Fibroblast of lung (primary cell): ENCODE data around the gene ABLIM3.

Experiments
- EZH2 ChIP-seq: IDR thresholded peaks from 2 replicates; pipeline ENCODE4 v1.5.1; 2012; ENCODE audit warnings: low read length, control low read depth, mild to moderate bottlenecking; ENCODE audit errors: missing control alignments
- TF ChIP-seq, protein P1 (sequence below), 2 donors: IDR thresholded peaks in 1 of 2; conservative IDR thresholded peaks in 1 of 2; 1 replicate in 1 of 2; 2 replicates in 1 of 2; pipeline ENCODE4 v1.5.1; 2011 to 2012; ENCODE audit warnings: low read length in 2 of 2, control low read depth in 1 of 2, inconsistent platforms in 1 of 2, low read depth in 1 of 2, mild to moderate bottlenecking in 1 of 2

DNA sequence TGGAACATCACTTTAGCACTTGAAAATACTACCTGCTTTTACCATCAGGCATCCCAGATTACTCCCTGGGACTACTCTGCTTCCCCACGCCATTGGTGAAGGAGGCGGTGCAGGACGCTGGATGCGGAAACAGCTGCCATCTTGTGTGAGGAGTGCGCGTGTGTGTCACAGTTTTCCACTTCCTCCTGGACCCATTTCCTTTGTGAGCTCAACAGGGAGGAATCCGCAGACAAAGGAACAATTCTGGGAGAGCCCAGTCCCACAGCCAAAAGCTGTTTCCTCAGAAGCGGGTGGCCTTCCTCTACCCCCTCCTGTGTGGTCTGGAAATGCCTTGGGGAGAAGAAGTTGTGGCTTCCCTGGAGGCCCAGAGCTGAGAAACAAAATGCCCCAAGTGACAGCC is 147.1 kb downstream of the ABLIM3 start:
- TF ChIP-seq, protein P1, sequence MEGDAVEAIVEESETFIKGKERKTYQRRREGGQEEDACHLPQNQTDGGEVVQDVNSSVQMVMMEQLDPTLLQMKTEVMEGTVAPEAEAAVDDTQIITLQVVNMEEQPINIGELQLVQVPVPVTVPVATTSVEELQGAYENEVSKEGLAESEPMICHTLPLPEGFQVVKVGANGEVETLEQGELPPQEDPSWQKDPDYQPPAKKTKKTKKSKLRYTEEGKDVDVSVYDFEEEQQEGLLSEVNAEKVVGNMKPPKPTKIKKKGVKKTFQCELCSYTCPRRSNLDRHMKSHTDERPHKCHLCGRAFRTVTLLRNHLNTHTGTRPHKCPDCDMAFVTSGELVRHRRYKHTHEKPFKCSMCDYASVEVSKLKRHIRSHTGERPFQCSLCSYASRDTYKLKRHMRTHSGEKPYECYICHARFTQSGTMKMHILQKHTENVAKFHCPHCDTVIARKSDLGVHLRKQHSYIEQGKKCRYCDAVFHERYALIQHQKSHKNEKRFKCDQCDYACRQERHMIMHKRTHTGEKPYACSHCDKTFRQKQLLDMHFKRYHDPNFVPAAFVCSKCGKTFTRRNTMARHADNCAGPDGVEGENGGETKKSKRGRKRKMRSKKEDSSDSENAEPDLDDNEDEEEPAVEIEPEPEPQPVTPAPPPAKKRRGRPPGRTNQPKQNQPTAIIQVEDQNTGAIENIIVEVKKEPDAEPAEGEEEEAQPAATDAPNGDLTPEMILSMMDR (conservative IDR thresholded peaks at IDR 0.05 in 1 of 2, IDR thresholded peaks at IDR 0.05 in 1 of 2; ENCODE audit: low read depth in 1 of 2, low read length in 2 of 2), result no peak
- TF ChIP-seq EZH2, result no peak
